Measurements from ENCODE around the gene LTBP4. TPM values are rescaled to one million over a fixed set of nuclear protein-coding genes. Genes with fewer than 3 reads are reported as not detected.

LTBP4 gene
- total RNA-seq, 3 donors from 2014 or later: 141 to 244 (median 160) TPM

DNA sequence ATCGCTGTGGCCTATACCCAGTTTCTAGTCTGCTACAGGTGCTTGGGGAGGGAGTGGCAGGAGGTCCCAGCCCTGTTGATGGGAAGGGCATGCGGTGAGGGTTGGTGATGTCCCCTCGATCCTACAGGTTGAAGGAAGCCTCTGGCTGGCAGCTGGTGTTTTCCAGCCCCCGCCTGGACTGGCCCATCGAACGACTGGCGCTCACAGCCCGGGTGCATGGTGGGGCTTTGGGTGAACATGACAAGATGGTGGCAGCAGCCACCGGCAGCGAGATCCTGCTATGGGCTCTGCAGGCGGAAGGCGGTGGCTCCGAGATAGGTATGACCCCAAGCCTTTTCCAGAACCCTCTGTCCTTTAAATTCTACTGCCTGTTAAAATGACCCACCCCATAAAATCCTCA, 20.6 kb upstream of the LTBP4 start:
- intact Hi-C loops (cut with DNase I, micrococcal nuclease): no loop called here
- no peaks in the 10 kb centered on the region for H3K9me3 ChIP-seq
- TF ChIP-seq, protein P1, sequence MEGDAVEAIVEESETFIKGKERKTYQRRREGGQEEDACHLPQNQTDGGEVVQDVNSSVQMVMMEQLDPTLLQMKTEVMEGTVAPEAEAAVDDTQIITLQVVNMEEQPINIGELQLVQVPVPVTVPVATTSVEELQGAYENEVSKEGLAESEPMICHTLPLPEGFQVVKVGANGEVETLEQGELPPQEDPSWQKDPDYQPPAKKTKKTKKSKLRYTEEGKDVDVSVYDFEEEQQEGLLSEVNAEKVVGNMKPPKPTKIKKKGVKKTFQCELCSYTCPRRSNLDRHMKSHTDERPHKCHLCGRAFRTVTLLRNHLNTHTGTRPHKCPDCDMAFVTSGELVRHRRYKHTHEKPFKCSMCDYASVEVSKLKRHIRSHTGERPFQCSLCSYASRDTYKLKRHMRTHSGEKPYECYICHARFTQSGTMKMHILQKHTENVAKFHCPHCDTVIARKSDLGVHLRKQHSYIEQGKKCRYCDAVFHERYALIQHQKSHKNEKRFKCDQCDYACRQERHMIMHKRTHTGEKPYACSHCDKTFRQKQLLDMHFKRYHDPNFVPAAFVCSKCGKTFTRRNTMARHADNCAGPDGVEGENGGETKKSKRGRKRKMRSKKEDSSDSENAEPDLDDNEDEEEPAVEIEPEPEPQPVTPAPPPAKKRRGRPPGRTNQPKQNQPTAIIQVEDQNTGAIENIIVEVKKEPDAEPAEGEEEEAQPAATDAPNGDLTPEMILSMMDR (IDR thresholded peaks at IDR 0.05): no peak
- peaks cover 2% of the 10 kb centered on the region for H3K4me1 ChIP-seq (ENCODE audit: low read depth)
- no peaks in the 10 kb centered on the region for H3K36me3 ChIP-seq (ENCODE audit: low read depth)
- no peak overlapping the region for H3K4me3 ChIP-seq
- ATAC-seq: no peak
- DNase-seq: no peak

DNA sequence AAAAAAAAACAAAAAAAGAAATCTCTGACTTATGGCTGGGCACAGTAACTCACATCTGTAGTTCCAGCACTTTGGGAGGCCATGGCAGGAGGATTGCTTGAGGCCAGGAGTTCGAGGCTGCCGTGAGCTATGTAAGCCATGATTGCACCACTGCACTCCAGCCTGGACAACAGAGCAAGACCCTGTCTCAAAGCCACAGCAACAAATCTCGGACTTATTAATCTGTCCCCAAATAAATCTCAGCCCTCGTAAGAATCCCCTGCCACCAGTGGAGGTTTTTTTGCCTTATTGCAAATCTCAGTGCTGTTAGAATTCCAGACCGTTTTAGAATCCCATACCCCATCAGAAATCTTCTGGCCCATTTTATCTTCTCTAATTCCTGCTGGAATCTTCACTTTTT, 19.6 kb upstream of the LTBP4 start:
- TF ChIP-seq, protein P1 (IDR thresholded peaks at IDR 0.05): no peak
- no peak for DNase-seq
- Histone ChIP-seq H3K4me1 (ENCODE audit: low read depth) (peaks cover 2% of the 10 kb centered on the region), H3K36me3 (ENCODE audit: low read depth) (no peaks in the 10 kb centered on the region), H3K4me3 (no peak overlapping the region), H3K9me3 (no peaks in the 10 kb centered on the region)
- ATAC-seq: no peak
- intact Hi-C loops (cut with DNase I, micrococcal nuclease): no loop called here

DNA sequence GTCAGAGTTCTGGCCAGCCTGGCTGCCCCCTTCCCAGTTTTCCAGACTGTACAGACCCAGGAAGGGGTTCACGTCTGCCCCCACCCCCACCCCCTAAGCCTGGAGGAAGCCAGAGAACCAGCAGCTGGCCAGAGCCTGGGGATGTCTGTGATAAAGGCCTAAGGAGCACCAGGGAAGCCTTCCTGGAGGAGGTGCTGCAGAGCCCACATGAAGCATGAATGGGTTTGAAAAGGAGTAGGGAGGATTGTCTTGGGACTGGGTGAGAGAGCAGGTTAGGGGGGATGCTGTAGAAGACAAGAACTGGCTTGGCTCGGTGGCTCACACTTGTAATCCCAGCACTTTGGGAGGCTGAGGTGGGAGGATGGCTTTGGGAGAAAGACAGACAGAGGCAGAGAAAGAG, 18.7 kb upstream of the LTBP4 start:
- ATAC-seq (no peak), DNase-seq (no peak)
- Histone ChIP-seq H3K9me3 (no peaks in the 10 kb centered on the region), H3K4me1 (ENCODE audit: low read depth) (peaks cover under 1% of the 10 kb centered on the region), H3K36me3 (ENCODE audit: low read depth) (no peaks in the 10 kb centered on the region), H3K4me3 (no peak overlapping the region)
- intact Hi-C loops (cut with DNase I, micrococcal nuclease): no loop called here
- TF ChIP-seq, protein P1 (IDR thresholded peaks at IDR 0.05): no peak

DNA sequence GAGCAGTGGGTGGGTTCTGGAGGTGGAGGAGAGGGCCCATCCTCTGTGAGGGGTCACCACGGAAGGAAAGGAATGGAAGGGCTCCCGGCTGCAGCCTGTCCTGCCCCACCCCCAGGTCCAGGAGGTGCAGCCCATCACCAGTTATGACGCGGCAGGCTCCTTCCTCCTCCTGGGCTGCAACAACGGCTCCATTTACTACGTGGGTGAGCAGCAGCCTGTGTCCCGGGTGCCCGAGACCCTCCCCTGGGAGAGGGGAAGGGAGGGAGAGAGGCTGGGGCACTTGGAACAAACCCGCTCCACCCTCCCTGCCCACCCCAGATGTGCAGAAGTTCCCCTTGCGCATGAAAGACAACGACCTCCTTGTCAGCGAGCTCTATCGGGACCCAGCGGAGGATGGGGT, 17.9 kb upstream of the LTBP4 start:
- ATAC-seq (no peak), DNase-seq (no peak)
- H3K4me3 ChIP-seq: no peak overlapping the region
- intact Hi-C loops (cut with DNase I, micrococcal nuclease): no loop called here
- H3K36me3 ChIP-seq (ENCODE audit: low read depth): no peaks in the 10 kb centered on the region
- H3K9me3 ChIP-seq: no peaks in the 10 kb centered on the region
- TF ChIP-seq, protein P1 (IDR thresholded peaks at IDR 0.05): no peak
- no peaks in the 10 kb centered on the region for H3K4me1 ChIP-seq (ENCODE audit: low read depth)

DNA sequence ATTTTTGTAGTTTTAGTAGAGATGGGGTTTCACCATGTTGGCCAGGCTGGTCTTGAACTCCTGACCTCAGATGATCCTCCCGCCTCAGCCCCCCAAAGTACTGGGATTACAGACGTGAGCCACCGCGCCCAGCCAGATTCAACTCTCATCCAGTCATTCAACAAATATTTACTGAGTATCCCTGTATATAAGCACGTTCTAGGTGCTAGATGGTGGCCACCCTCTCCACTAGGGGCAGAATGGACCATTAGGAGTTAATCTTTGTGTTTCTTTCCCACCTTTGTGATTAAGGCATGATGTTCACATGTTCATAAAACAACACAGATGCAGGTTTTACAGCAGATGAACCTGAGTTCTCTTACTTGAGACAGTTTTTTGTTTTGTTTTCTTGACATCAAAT, 17.2 kb upstream of the LTBP4 start:
- Histone ChIP-seq H3K4me1 (ENCODE audit: low read depth) (no peaks in the 10 kb centered on the region), H3K9me3 (no peaks in the 10 kb centered on the region), H3K4me3 (no peak overlapping the region), H3K36me3 (ENCODE audit: low read depth) (no peaks in the 10 kb centered on the region)
- DNase-seq (no peak), ATAC-seq (no peak)
- TF ChIP-seq, protein P1 (IDR thresholded peaks at IDR 0.05): no peak
- intact Hi-C loops (cut with DNase I, micrococcal nuclease): no loop called here
